ENCODE measurements around the gene RHOBTB1. TPM values are rescaled to one million over a fixed set of nuclear protein-coding genes. Genes with fewer than 3 reads are reported as not detected.

Gene RHOBTB1
- total RNA-seq, 1 experiment from 2014 or later, result 0.77 TPM

DNA sequence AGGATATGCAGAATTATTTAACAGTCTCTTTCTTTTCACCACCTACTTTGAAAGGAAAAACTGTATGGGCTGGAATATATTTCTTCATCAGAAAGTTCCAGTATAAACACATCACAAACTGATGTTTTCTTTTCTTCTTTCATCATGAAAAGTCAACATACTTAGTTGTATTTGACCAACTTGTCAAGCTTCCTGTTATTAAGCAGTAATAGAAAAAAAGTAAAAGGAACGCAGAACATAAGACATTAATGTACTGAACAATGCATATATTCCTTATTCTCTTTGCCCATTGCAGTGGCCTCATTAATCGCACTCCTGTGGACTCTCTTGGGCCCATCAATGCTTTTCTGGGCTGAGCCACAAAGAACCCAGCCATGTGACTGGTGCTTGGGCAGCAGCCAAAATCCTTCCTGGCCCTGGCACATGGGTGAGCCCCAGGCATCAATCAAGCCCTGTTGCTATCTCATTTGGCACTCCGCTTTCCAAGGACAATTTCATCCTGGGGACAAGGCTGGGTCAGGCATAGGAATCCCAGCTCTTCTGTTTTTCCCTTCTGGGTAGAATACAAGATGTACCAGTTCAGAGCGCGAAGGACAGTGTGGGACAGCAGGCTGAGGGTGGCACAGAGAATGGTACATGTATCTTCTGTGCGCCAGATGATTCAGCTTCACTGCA, 42.3 kb downstream of the RHOBTB1 start:
- no peaks in the 10 kb centered on the region for H3K27me3 ChIP-seq (ENCODE audit: control insufficient read depth, insufficient read depth, low read length)
- DNase-seq (ENCODE audit: low read depth, low spot score) (no peak), ATAC-seq (no peak)
- ChIA-PET POLR2A (no interaction called here), CTCF (no interaction called here)
- intact Hi-C loops (cut with micrococcal nuclease; ENCODE audit: unreplicated experiment), result no loop called here
- no peaks in the 10 kb centered on the region for H3K36me3 ChIP-seq (ENCODE audit: control insufficient read depth, insufficient read depth, low read length)
- TF ChIP-seq SIN3A (IDR thresholded peaks at IDR 0.05; ENCODE audit: borderline replicate concordance, insufficient read depth, low read depth, low read length), result no peak
- no peak for TF ChIP-seq POLR2AphosphoS5 (IDR thresholded peaks at IDR 0.05; ENCODE audit: low read depth, low read length)
- TF ChIP-seq, protein P1, sequence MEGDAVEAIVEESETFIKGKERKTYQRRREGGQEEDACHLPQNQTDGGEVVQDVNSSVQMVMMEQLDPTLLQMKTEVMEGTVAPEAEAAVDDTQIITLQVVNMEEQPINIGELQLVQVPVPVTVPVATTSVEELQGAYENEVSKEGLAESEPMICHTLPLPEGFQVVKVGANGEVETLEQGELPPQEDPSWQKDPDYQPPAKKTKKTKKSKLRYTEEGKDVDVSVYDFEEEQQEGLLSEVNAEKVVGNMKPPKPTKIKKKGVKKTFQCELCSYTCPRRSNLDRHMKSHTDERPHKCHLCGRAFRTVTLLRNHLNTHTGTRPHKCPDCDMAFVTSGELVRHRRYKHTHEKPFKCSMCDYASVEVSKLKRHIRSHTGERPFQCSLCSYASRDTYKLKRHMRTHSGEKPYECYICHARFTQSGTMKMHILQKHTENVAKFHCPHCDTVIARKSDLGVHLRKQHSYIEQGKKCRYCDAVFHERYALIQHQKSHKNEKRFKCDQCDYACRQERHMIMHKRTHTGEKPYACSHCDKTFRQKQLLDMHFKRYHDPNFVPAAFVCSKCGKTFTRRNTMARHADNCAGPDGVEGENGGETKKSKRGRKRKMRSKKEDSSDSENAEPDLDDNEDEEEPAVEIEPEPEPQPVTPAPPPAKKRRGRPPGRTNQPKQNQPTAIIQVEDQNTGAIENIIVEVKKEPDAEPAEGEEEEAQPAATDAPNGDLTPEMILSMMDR (IDR thresholded peaks at IDR 0.05), result no peak
- H3K4me1 ChIP-seq (ENCODE audit: control insufficient read depth, insufficient read depth, low read length), result no peaks in the 10 kb centered on the region
- H3K27ac ChIP-seq (ENCODE audit: low read length), result no peak overlapping the region
- in situ Hi-C loops (cut with HindIII; ENCODE audit: low pct_unique_long_range_greater_than_20kb, low sequenced_read_pairs), result no loop called here
- no TSS peak for BruUV-seq (replicated peaks)
- no peak overlapping the region for H3K4me3 ChIP-seq (ENCODE audit: low read depth in 2 of 2, low read length in 2 of 2)
- H3K9me3 ChIP-seq (ENCODE audit: control insufficient read depth, insufficient read depth, low read depth, low read length), result no peaks in the 10 kb centered on the region

DNA sequence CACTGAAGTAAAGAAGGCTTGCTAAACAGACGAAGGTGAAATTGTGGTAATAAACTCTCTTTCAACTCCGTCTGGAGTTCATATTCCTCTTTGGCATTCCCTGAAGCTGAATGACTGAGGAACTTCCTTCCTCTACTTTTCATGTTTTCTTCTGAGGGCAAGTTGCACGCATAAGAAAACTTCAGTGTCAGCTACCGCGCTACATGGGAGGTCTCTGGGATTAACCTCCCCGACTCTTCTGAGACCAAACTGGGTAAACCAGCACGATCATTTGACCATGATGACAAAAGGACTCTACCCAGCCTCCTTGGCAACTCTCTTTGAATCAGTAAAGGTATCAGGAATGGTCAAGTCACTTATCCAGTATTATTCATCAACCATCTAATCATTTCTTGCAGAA, 44.7 kb downstream of the RHOBTB1 start:
- no TSS peak for BruUV-seq (replicated peaks)
- in situ Hi-C loops (cut with HindIII; ENCODE audit: low pct_unique_long_range_greater_than_20kb, low sequenced_read_pairs) (no loop called here), intact Hi-C loops (cut with micrococcal nuclease; ENCODE audit: unreplicated experiment) (no loop called here)
- DNase-seq (ENCODE audit: low read depth, low spot score) (no peak), ATAC-seq (no peak)
- TF ChIP-seq, protein P1 (IDR thresholded peaks at IDR 0.05), result no peak
- TF ChIP-seq, protein P2, sequence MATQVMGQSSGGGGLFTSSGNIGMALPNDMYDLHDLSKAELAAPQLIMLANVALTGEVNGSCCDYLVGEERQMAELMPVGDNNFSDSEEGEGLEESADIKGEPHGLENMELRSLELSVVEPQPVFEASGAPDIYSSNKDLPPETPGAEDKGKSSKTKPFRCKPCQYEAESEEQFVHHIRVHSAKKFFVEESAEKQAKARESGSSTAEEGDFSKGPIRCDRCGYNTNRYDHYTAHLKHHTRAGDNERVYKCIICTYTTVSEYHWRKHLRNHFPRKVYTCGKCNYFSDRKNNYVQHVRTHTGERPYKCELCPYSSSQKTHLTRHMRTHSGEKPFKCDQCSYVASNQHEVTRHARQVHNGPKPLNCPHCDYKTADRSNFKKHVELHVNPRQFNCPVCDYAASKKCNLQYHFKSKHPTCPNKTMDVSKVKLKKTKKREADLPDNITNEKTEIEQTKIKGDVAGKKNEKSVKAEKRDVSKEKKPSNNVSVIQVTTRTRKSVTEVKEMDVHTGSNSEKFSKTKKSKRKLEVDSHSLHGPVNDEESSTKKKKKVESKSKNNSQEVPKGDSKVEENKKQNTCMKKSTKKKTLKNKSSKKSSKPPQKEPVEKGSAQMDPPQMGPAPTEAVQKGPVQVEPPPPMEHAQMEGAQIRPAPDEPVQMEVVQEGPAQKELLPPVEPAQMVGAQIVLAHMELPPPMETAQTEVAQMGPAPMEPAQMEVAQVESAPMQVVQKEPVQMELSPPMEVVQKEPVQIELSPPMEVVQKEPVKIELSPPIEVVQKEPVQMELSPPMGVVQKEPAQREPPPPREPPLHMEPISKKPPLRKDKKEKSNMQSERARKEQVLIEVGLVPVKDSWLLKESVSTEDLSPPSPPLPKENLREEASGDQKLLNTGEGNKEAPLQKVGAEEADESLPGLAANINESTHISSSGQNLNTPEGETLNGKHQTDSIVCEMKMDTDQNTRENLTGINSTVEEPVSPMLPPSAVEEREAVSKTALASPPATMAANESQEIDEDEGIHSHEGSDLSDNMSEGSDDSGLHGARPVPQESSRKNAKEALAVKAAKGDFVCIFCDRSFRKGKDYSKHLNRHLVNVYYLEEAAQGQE (IDR thresholded peaks at IDR 0.05; ENCODE audit: insufficient read depth in 1 of 2, low read depth in 2 of 2, low read length in 1 of 2), result no peak
- TF ChIP-seq SIN3A (IDR thresholded peaks at IDR 0.05; ENCODE audit: borderline replicate concordance, insufficient read depth, low read depth, low read length) (no peak), POLR2AphosphoS5 (IDR thresholded peaks at IDR 0.05; ENCODE audit: low read depth, low read length) (no peak), TCF7L2 (IDR thresholded peaks at IDR 0.05; ENCODE audit: low read depth, low read length) (no peak)
- no peaks in the 10 kb centered on the region for H3K27me3 ChIP-seq (ENCODE audit: control insufficient read depth, insufficient read depth, low read length)
- no peaks in the 10 kb centered on the region for H3K36me3 ChIP-seq (ENCODE audit: control insufficient read depth, insufficient read depth, low read length)
- ChIA-PET POLR2A (no interaction called here), CTCF (no interaction called here)
- no peaks in the 10 kb centered on the region for H3K9me3 ChIP-seq (ENCODE audit: control insufficient read depth, insufficient read depth, low read depth, low read length)
- H3K4me1 ChIP-seq (ENCODE audit: control insufficient read depth, insufficient read depth, low read length), result no peaks in the 10 kb centered on the region
- H3K27ac ChIP-seq (ENCODE audit: low read length), result no peak overlapping the region
- H3K4me3 ChIP-seq (ENCODE audit: low read depth in 2 of 2, low read length in 2 of 2), result no peak overlapping the region

All from Panc1 (cell line).